Measurements from ENCODE around the gene SGPP2. TPM values are rescaled to one million over a fixed set of nuclear protein-coding genes. Genes with fewer than 3 reads are reported as not detected.

The SGPP2 gene
- total RNA-seq, 1 donor from 2014 or later, result 0.20 TPM

- H3K9me3 Mint-ChIP-seq (ENCODE audit: unreplicated experiment), result no peaks in the 10 kb centered on the region
- H3K27me3 Mint-ChIP-seq (ENCODE audit: low read depth, unreplicated experiment), result peaks cover 20% of the 10 kb centered on the region
- Histone ChIP-seq H3K27ac (ENCODE audit: low read depth, low read length) (no peak overlapping the region), H3K9me3 (ENCODE audit: insufficient read depth, low read depth, low read length) (no peaks in the 10 kb centered on the region), H3K79me2 (ENCODE audit: insufficient read depth, low read length) (no peaks in the 10 kb centered on the region), H4K20me1 (ENCODE audit: insufficient read depth, low read length) (no peaks in the 10 kb centered on the region), H3K9ac (ENCODE audit: low read length) (no peak overlapping the region), H3K27me3 (ENCODE audit: insufficient read depth, low read length) (peaks cover 3% of the 10 kb centered on the region), H3K4me2 (ENCODE audit: low read length) (no peak overlapping the region), H3K36me3 (ENCODE audit: insufficient read depth, low read length) (no peaks in the 10 kb centered on the region), H2AFZ (ENCODE audit: low read depth, low read length) (no peak overlapping the region), H3K4me1 (ENCODE audit: insufficient read depth, low read length) (no peaks in the 10 kb centered on the region), H3K4me3 (ENCODE audit: insufficient read depth, low read depth, low read length) (no peak overlapping the region)
- H3K4me1 Mint-ChIP-seq (ENCODE audit: low read depth, unreplicated experiment), result peaks cover 11% of the 10 kb centered on the region
- DNase-seq (ENCODE audit: low read depth) (no peak), FAIRE-seq (no peak)
- no peak for TF ChIP-seq EZH2 (IDR thresholded peaks at IDR 0.05; ENCODE audit: insufficient read depth, low read length)
- TF ChIP-seq CTCF (IDR thresholded peaks at IDR 0.05; ENCODE audit: insufficient read depth, low read depth, low read length), result no peak
- H3K27ac Mint-ChIP-seq (ENCODE audit: unreplicated experiment), result no peak overlapping the region
- no peaks in the 10 kb centered on the region for H3K36me3 Mint-ChIP-seq (ENCODE audit: low read depth, unreplicated experiment)
- no peak overlapping the region for H3K4me3 Mint-ChIP-seq (ENCODE audit: unreplicated experiment)
Measured at GRCh38 chr2:222436040-222436413, 11.7 kb downstream of the SGPP2 start.

GRCh38 chr2:222439692-222440091 is 15.3 kb downstream of the SGPP2 start:
- Histone ChIP-seq H3K9me3 (ENCODE audit: insufficient read depth, low read depth, low read length) (no peaks in the 10 kb centered on the region), H2AFZ (ENCODE audit: low read depth, low read length) (no peak overlapping the region), H3K9ac (ENCODE audit: low read length) (no peak overlapping the region), H3K4me2 (ENCODE audit: low read length) (no peak overlapping the region), H3K27ac (ENCODE audit: low read depth, low read length) (no peak overlapping the region), H3K27me3 (ENCODE audit: insufficient read depth, low read length) (no peaks in the 10 kb centered on the region), H3K79me2 (ENCODE audit: insufficient read depth, low read length) (no peaks in the 10 kb centered on the region), H3K4me3 (ENCODE audit: insufficient read depth, low read depth, low read length) (no peak overlapping the region), H4K20me1 (ENCODE audit: insufficient read depth, low read length) (no peaks in the 10 kb centered on the region), H3K36me3 (ENCODE audit: insufficient read depth, low read length) (no peaks in the 10 kb centered on the region), H3K4me1 (ENCODE audit: insufficient read depth, low read length) (no peaks in the 10 kb centered on the region)
- H3K27me3 Mint-ChIP-seq (ENCODE audit: low read depth, unreplicated experiment), result peaks cover 5% of the 10 kb centered on the region
- H3K9me3 Mint-ChIP-seq (ENCODE audit: unreplicated experiment), result peaks cover 1% of the 10 kb centered on the region
- H3K4me3 Mint-ChIP-seq (ENCODE audit: unreplicated experiment), result no peak overlapping the region
- H3K36me3 Mint-ChIP-seq (ENCODE audit: low read depth, unreplicated experiment), result no peaks in the 10 kb centered on the region
- DNase-seq (ENCODE audit: low read depth) (no peak), FAIRE-seq (no peak)
- peaks cover 13% of the 10 kb centered on the region for H3K4me1 Mint-ChIP-seq (ENCODE audit: low read depth, unreplicated experiment)
- TF ChIP-seq CTCF (IDR thresholded peaks at IDR 0.05; ENCODE audit: insufficient read depth, low read depth, low read length), result no peak
- no peak for TF ChIP-seq EZH2 (IDR thresholded peaks at IDR 0.05; ENCODE audit: insufficient read depth, low read length)
- H3K27ac Mint-ChIP-seq (ENCODE audit: unreplicated experiment), result no peak overlapping the region

- Histone ChIP-seq H3K27me3 (ENCODE audit: insufficient read depth, low read length) (no peaks in the 10 kb centered on the region), H3K27ac (ENCODE audit: low read depth, low read length) (no peak overlapping the region), H3K4me2 (ENCODE audit: low read length) (peak overlapping the region; percentile 5), H3K9ac (ENCODE audit: low read length) (no peak overlapping the region), H2AFZ (ENCODE audit: low read depth, low read length) (no peak overlapping the region), H3K4me1 (ENCODE audit: insufficient read depth, low read length) (no peaks in the 10 kb centered on the region), H3K4me3 (ENCODE audit: insufficient read depth, low read depth, low read length) (no peak overlapping the region), H3K9me3 (ENCODE audit: insufficient read depth, low read depth, low read length) (no peaks in the 10 kb centered on the region), H3K36me3 (ENCODE audit: insufficient read depth, low read length) (no peaks in the 10 kb centered on the region), H3K79me2 (ENCODE audit: insufficient read depth, low read length) (no peaks in the 10 kb centered on the region), H4K20me1 (ENCODE audit: insufficient read depth, low read length) (no peaks in the 10 kb centered on the region)
- peak; percentile 83 for DNase-seq (ENCODE audit: low read depth)
- H3K27me3 Mint-ChIP-seq (ENCODE audit: low read depth, unreplicated experiment), result peaks cover 5% of the 10 kb centered on the region
- TF ChIP-seq CTCF (IDR thresholded peaks at IDR 0.05; ENCODE audit: insufficient read depth, low read depth, low read length) (no peak), EZH2 (IDR thresholded peaks at IDR 0.05; ENCODE audit: insufficient read depth, low read length) (no peak)
- no peak for FAIRE-seq
- peaks cover 15% of the 10 kb centered on the region for H3K4me1 Mint-ChIP-seq (ENCODE audit: low read depth, unreplicated experiment)
- H3K36me3 Mint-ChIP-seq (ENCODE audit: low read depth, unreplicated experiment), result no peaks in the 10 kb centered on the region
- H3K27ac Mint-ChIP-seq (ENCODE audit: unreplicated experiment), result peak overlapping the region; percentile 83
- no peak overlapping the region for H3K4me3 Mint-ChIP-seq (ENCODE audit: unreplicated experiment)
- peaks cover 1% of the 10 kb centered on the region for H3K9me3 Mint-ChIP-seq (ENCODE audit: unreplicated experiment)
Measured at GRCh38 chr2:222440673-222441422, 16.5 kb downstream of the SGPP2 start.

Data from astrocyte (in vitro differentiated cells and primary cell).